Progenitor cell of endocrine pancreas (in vitro differentiated cells): ENCODE measurements around the gene REC8. TPM values are rescaled to one million over a fixed set of nuclear protein-coding genes. Genes with fewer than 3 reads are reported as not detected.

ENCODE experiments used
- DNase-seq: peaks from one replicate; pipeline ENCODE4 v3.0.0; 2021; ENCODE audit warnings: low spot score; ENCODE audit not compliant: unreplicated experiment
- H3K27ac Mint-ChIP-seq: 2 replicates; pipeline ENCODE4 v1.8.0; 2021; ENCODE audit warnings: mild to moderate bottlenecking, moderate library complexity, mixed read lengths
- H3K27me3 Mint-ChIP-seq: 2 replicates; pipeline ENCODE4 v1.8.0; 2021; ENCODE audit warnings: mixed read lengths
- H3K36me3 Mint-ChIP-seq: 2 replicates; pipeline ENCODE4 v1.8.0; 2022; ENCODE audit warnings: mixed read lengths; ENCODE audit not compliant: insufficient read depth
- H3K4me1 Mint-ChIP-seq: 2 replicates; pipeline ENCODE4 v1.8.0; 2021; ENCODE audit warnings: low read depth, mixed read lengths
- H3K4me3 Mint-ChIP-seq: 2 replicates; pipeline ENCODE4 v1.8.0; 2021; ENCODE audit warnings: low read depth, mild to moderate bottlenecking, moderate library complexity, mixed read lengths
- H3K9me3 Mint-ChIP-seq: 2 replicates; pipeline ENCODE4 v1.8.0; 2021; ENCODE audit warnings: low read depth, mixed read lengths
- CTCF ChIP-seq: fragments of 200-600 bp; sonication (generic); IDR thresholded peaks from one replicate; pipeline ENCODE4 v1.5.0; 2021; ENCODE audit warnings: antibody characterized with exemption, mild to moderate bottlenecking; ENCODE audit not compliant: unreplicated experiment
- total RNA-seq: library from RNA; stranded (reverse); gene quantifications from 2 replicates; pipeline ENCODE4 v1.2.1, GENCODE V29; 2021

The REC8 gene
- total RNA-seq, 1 donor from 2014 or later = 408 TPM

GRCh38 chr14:24182110-24182882 is 10.4 kb downstream of the REC8 start:
- Mint-ChIP-seq H3K27ac (peak overlapping the region; percentile 88), H3K4me1 (peaks cover 2% of the 10 kb centered on the region), H3K36me3 (peaks cover 26% of the 10 kb centered on the region), H3K27me3 (no peaks in the 10 kb centered on the region), H3K9me3 (no peaks in the 10 kb centered on the region), H3K4me3 (no peak overlapping the region)
- DNase-seq = no peak
- no peak for TF ChIP-seq CTCF

GRCh38 chr14:24183014-24183481 is 11.2 kb downstream of the REC8 start:
- TF ChIP-seq CTCF = no peak
- H3K4me1 Mint-ChIP-seq = peaks cover 7% of the 10 kb centered on the region
- H3K36me3 Mint-ChIP-seq = peaks cover 24% of the 10 kb centered on the region
- H3K27ac Mint-ChIP-seq = peak overlapping the region; percentile 56
- H3K9me3 Mint-ChIP-seq = no peaks in the 10 kb centered on the region
- no peak overlapping the region for H3K4me3 Mint-ChIP-seq
- no peaks in the 10 kb centered on the region for H3K27me3 Mint-ChIP-seq
- no peak for DNase-seq

GRCh38 chr14:24184104-24184970 is 12.5 kb downstream of the REC8 start:
- no peak for DNase-seq
- no peak overlapping the region for H3K27ac Mint-ChIP-seq
- no peaks in the 10 kb centered on the region for H3K9me3 Mint-ChIP-seq
- TF ChIP-seq CTCF = no peak
- peaks cover 20% of the 10 kb centered on the region for H3K36me3 Mint-ChIP-seq
- H3K27me3 Mint-ChIP-seq = no peaks in the 10 kb centered on the region
- peaks cover 13% of the 10 kb centered on the region for H3K4me1 Mint-ChIP-seq
- no peak overlapping the region for H3K4me3 Mint-ChIP-seq

- TF ChIP-seq CTCF = no peak
- no peaks in the 10 kb centered on the region for H3K27me3 Mint-ChIP-seq
- no peak overlapping the region for H3K4me3 Mint-ChIP-seq
- H3K27ac Mint-ChIP-seq = no peak overlapping the region
- DNase-seq = no peak
- H3K9me3 Mint-ChIP-seq = no peaks in the 10 kb centered on the region
- peaks cover 13% of the 10 kb centered on the region for H3K4me1 Mint-ChIP-seq
- H3K36me3 Mint-ChIP-seq = peaks cover 15% of the 10 kb centered on the region
These were observed 13.1 kb downstream of the REC8 start for GRCh38 chr14:24185026-24185425.

GRCh38 chr14:24185741-24186140 is 13.9 kb downstream of the REC8 start:
- no peaks in the 10 kb centered on the region for H3K9me3 Mint-ChIP-seq
- no peak for TF ChIP-seq CTCF
- no peak for DNase-seq
- peaks cover 15% of the 10 kb centered on the region for H3K36me3 Mint-ChIP-seq
- peak overlapping the region; percentile 69 for H3K27ac Mint-ChIP-seq
- no peak overlapping the region for H3K4me3 Mint-ChIP-seq
- no peaks in the 10 kb centered on the region for H3K27me3 Mint-ChIP-seq
- H3K4me1 Mint-ChIP-seq = peaks cover 13% of the 10 kb centered on the region
